Large intestine (tissue), 3 donors: ENCODE data around the gene PEA15. TPM values are rescaled to one million over a fixed set of nuclear protein-coding genes. Genes with fewer than 3 reads are reported as not detected.

Experiments
- DNase-seq, 2 donors: peaks; one replicate each; pipeline versions ENCODE4 v3.0.0 to v3.0.0-alpha.2; 2013
- H3K27ac ChIP-seq: one replicate; pipeline ENCODE4 v1.5.1; 2013; ENCODE audit warnings: low read length
- H3K27me3 ChIP-seq: 2 replicates; pipeline ENCODE4 v1.6.1; 2013; ENCODE audit warnings: low read length; ENCODE audit not compliant: control insufficient read depth, insufficient read depth
- H3K36me3 ChIP-seq: 2 replicates; pipeline ENCODE4 v1.6.1; 2013; ENCODE audit warnings: low read length; ENCODE audit not compliant: control insufficient read depth, insufficient read depth
- H3K4me1 ChIP-seq: one replicate; pipeline ENCODE4 v1.6.1; 2013; ENCODE audit warnings: low read length; ENCODE audit not compliant: control insufficient read depth, insufficient read depth
- H3K4me3 ChIP-seq: one replicate; pipeline ENCODE4 v1.5.1; 2013; ENCODE audit warnings: low read length
- H3K9me3 ChIP-seq: one replicate; pipeline ENCODE4 v1.6.1; 2013; ENCODE audit warnings: mild to moderate bottlenecking, low read depth, low read length, moderate library complexity; ENCODE audit not compliant: control insufficient read depth
- WGBS: methylation state at CpG from one replicate; pipeline ENCODE4 v1.1.5; 2013; ENCODE audit warnings: low lambda C conversion rate; ENCODE audit not compliant: insufficient coverage; 5-methylcytosine and 5-hydroxymethylcytosine counted together
- polyA plus RNA-seq: library from polyadenylated mRNA; unstranded; fragments of 120-200 nt; gene quantifications from one replicate; pipeline ENCODE4 v1.2.1, GENCODE V29; 2013

PEA15 gene
- polyA plus RNA-seq, 1 donor = 74.8 TPM

DNA sequence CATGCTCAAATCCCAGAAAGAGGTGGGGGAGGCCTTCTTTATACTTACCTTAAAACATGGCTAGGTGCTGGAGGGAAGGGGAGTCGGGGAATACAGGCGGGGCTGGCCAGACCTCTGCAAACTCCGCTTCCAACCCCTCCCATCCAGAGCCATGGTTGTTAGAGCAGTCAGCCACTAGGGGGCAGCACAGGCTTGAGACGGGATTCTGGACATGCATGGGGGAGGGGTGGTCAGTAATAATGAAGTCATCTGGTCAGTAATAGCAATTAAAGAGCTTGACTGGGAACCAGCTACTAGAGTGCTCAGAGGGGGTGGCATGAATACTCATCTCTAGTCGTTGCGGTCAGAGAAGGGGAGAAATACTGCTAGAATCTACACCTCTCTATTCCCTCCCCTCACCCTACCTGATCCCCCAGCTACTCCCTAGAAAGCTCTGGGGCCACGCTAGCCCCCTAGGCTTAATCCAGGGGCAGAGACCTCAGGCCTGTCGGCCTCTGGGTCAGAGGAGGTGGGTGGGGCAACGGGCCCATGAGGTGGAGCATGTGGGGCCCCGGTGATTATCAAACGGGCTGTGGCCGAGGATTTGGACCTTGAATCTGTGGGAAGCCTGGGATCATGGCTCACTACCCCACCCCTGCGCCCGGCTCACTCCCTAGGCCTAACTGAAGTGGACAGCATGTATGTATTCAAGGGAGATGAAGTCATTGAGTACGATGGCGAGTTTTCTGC, 11.9 kb upstream of the PEA15 start:
- Histone ChIP-seq H3K27ac (peak overlapping the region; percentile 7), H3K27me3 (no peaks in the 10 kb centered on the region), H3K36me3 (no peaks in the 10 kb centered on the region), H3K4me3 (no peak overlapping the region), H3K9me3 (no peaks in the 10 kb centered on the region), H3K4me1 (peaks cover 11% of the 10 kb centered on the region)
- DNase-seq = peak; percentile 83 to 86
- WGBS = no CpG with 5 or more reads among the region's 16 CpGs

DNA sequence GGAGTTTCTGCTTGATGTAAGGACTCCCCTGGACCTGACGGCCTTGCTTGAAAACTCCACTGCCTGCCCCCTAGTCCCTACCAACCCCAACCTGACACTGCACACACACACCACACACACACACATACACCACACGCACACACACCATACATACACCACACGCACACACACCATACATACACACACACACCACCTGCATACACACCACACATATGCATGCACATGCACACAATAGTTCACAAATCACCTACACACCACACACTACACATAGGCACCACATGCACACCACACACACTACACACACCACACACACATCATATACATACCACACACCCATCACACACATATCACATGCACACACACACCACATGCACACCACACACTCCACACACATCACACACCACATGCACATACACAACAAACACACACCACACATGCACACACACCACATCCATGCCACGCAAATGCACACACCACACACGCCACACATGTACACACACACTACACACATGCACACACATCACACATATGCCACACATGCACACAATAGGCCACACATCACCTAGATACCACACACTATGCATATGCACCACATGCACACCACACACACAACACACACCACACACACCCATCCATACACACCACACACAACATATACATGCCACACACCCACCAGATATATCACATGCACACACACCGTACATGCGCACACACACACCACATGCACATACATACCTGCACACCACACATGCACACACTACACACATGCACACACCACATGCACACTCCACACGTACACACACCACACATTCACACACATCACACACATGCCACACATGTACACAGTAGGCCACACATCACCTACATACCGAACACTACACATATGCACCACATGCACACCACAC, 11.1 kb upstream of the PEA15 start:
- WGBS = no CpG with 5 or more reads among the region's 9 CpGs
- no peak overlapping the region for H3K27ac ChIP-seq
- peaks cover 11% of the 10 kb centered on the region for H3K4me1 ChIP-seq
- no peaks in the 10 kb centered on the region for H3K27me3 ChIP-seq
- no peak for DNase-seq
- no peak overlapping the region for H3K4me3 ChIP-seq
- H3K36me3 ChIP-seq = no peaks in the 10 kb centered on the region
- H3K9me3 ChIP-seq = no peaks in the 10 kb centered on the region

DNA sequence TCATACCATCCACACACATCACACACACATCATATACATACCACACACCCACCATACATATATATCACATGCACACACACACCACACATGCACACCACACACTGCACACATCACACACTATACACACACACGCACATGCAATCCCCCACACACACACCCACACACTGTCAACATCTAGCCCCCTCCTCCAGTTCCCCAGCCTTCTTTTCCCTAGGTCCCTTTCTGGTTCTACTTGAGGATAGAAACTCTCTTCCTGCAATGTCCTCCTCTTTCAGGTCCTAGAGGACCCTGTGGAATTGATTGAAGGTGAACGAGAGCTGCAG, 10.5 kb upstream of the PEA15 start:
- Histone ChIP-seq H3K9me3 (no peaks in the 10 kb centered on the region), H3K4me3 (no peak overlapping the region), H3K4me1 (peaks cover 11% of the 10 kb centered on the region), H3K36me3 (no peaks in the 10 kb centered on the region), H3K27me3 (no peaks in the 10 kb centered on the region), H3K27ac (no peak overlapping the region)
- 100% methylated on average over 1 of the region's 2 CpGs for WGBS
- no peak for DNase-seq

DNA sequence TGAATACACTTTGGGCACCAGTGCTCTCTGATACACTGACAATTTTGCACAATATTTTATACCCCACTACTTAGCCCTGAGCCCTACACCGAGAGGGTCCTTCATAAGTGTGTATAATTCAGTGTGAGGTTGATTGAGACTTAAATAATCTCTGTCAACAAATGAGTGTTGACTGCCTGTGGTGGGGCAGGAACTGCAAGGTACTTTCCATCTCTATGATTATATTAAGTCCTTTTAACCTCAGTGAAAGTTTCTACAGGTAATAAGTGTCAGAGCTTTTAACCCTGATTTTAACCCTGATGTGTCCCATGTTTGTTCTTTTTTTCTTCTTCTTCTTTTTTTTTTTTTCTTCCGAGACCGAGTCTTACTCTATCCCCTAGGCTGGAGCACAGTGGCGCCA, 9.0 kb upstream of the PEA15 start:
- 90% methylated on average over 3 of the region's 4 CpGs for WGBS
- Histone ChIP-seq H3K4me3 (no peak overlapping the region), H3K36me3 (no peaks in the 10 kb centered on the region), H3K27ac (no peak overlapping the region), H3K4me1 (peaks cover 11% of the 10 kb centered on the region), H3K9me3 (no peaks in the 10 kb centered on the region), H3K27me3 (no peaks in the 10 kb centered on the region)
- DNase-seq = no peak

DNA sequence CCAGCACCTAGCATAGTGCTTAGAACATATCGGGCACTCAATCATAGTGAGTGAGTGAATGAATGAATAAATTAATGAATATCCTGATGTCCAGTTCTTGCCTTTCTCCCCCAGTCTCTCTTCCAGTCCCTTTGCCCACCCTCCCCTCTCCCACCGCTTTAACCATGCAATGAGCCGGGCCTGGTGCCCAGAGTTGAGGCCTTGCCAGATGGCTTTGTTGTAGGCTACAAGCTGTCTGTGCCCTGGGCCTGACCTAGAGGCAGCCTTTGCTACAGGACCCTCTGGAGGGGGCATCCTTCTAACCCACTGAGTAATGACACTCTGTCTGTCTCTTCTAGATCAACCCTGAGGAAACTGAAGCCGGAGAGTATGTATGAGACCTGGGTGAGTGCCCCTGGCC, 8.0 kb upstream of the PEA15 start:
- H3K27ac ChIP-seq = no peak overlapping the region
- no CpG with 5 or more reads among the region's 4 CpGs for WGBS
- peaks cover 11% of the 10 kb centered on the region for H3K4me1 ChIP-seq
- H3K27me3 ChIP-seq = no peaks in the 10 kb centered on the region
- no peaks in the 10 kb centered on the region for H3K9me3 ChIP-seq
- DNase-seq = no peak
- H3K36me3 ChIP-seq = no peaks in the 10 kb centered on the region
- no peak overlapping the region for H3K4me3 ChIP-seq

DNA sequence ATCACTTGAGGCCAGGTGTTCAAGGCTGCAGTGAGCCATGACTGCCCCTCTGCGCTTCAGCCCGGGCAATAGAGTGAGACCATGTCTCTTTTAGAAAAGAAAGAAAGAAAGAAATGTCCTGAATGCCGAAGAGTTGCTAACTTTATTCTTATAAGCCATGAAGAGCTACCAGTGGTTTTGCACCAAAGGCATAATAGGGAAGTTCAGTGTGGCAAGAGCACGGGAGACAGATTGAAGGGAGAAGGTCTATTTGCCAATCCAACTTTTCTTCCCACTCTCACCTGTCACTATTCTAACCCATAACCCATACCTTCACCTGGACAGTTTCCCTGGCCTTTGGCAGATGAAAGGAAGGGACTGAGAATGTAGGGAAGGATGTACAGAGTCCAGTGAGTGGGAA, 4.4 kb upstream of the PEA15 start:
- DNase-seq = no peak
- Histone ChIP-seq H3K4me3 (no peak overlapping the region), H3K9me3 (no peaks in the 10 kb centered on the region), H3K27me3 (no peaks in the 10 kb centered on the region), H3K36me3 (no peaks in the 10 kb centered on the region), H3K27ac (no peak overlapping the region), H3K4me1 (peaks cover 4% of the 10 kb centered on the region)
- no CpG with 5 or more reads among the region's 4 CpGs for WGBS

DNA sequence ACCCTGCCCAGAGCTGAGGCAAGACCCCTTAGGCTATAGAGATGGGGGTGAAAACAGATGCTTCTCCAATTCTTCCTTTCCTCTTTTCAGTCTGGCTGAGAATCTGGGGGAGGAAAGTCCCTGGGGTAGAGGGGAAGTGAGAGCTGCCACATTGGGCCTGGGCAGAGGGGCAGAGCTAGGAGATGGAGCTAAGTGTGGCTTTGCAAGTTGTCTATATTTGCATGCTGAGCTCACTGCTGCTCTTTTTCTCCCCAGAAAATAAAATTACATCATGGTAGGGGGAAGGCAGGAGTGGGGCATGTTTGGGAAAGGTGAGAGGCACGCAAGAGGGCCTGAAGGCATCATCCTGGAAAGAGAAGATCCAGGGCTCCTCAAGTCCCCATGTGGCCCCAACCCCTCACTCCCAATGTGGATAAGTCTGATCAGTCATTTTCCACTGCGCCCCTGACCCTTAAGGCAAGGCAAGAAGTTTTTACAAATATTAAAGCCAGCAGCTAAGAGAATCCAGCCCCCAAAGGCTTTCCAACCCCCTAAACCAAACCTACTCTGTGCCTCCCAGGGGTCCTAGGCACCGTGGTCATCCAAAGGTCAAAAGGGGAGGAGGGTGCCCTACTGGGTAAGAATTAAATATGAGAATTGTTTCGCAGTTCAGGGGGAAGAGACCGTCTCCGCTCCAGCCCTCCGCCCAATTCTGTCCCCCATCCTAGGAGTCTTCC, 500 bp upstream of the PEA15 start:
- H3K9me3 ChIP-seq = no peaks in the 10 kb centered on the region
- H3K4me3 ChIP-seq = no peak overlapping the region
- H3K4me1 ChIP-seq = peaks cover 13% of the 10 kb centered on the region
- no peaks in the 10 kb centered on the region for H3K27me3 ChIP-seq
- H3K36me3 ChIP-seq = peaks cover 22% of the 10 kb centered on the region
- no peak for DNase-seq
- H3K27ac ChIP-seq = no peak overlapping the region
- WGBS = no CpG with 5 or more reads among the region's 7 CpGs

DNA sequence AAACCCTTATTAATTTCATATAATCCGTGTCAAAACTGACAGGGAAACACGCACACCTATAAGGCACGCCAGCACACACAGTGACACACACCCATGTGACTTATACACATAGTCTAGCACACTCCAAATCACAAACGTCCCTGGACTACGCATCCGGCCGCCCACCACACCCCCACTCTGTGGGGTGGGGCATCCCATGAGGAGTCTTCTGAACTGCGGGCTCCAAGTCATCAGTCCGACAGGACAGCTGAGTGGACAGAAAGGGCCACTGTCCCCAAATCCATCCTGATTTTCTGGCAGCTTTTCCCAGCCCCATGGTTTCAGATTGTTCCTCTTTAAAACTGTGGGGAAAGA, 829 bp downstream of the PEA15 start:
- Histone ChIP-seq H3K27ac (peak overlapping the region; percentile 75), H3K27me3 (no peaks in the 10 kb centered on the region), H3K4me1 (peaks cover 13% of the 10 kb centered on the region), H3K4me3 (peak overlapping the region; percentile 98), H3K36me3 (peaks cover 34% of the 10 kb centered on the region), H3K9me3 (no peaks in the 10 kb centered on the region)
- WGBS = no CpG with 5 or more reads among the region's 9 CpGs
- peak in 1 of 2 donors; percentile 54 for DNase-seq

DNA sequence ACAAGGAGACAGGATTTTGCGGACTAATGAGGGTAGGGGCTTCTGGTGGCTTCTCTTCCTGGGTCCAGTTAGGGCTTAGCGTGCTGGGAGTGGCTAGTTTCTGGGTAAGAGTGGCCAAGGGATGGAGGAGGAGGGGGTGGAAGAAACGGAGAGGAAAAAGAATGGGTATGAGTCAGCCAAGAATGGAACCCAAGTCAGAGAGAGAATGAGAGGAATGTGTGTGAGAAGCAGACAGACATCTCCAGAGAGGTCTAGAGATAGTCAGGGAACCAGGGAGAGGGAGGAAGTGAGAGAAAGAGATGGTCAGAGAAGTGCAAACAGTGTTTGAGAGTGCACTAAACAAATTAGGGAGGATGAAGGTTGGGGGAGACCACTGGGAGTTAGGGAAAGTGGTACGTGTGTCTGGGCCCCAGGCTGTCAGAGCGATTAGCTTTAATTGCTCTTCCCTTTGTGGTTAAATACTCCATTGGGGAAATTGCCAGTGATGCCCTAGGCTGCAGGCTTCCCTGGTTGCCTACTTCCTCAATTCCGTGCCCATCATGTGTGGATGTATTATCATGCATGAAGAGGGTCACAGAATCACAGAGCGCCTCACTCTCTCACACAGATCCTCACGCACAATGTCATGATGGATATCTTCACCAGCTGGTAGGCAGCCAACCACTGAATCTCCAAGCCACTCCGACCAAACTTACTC, 1.4 kb downstream of the PEA15 start:
- Histone ChIP-seq H3K4me3 (peak overlapping the region; percentile 98), H3K27me3 (no peaks in the 10 kb centered on the region), H3K4me1 (peaks cover 13% of the 10 kb centered on the region), H3K27ac (peak overlapping the region; percentile 75), H3K9me3 (no peaks in the 10 kb centered on the region), H3K36me3 (peaks cover 39% of the 10 kb centered on the region)
- 51% methylated on average over 2 of the region's 9 CpGs for WGBS
- DNase-seq = no peak

DNA sequence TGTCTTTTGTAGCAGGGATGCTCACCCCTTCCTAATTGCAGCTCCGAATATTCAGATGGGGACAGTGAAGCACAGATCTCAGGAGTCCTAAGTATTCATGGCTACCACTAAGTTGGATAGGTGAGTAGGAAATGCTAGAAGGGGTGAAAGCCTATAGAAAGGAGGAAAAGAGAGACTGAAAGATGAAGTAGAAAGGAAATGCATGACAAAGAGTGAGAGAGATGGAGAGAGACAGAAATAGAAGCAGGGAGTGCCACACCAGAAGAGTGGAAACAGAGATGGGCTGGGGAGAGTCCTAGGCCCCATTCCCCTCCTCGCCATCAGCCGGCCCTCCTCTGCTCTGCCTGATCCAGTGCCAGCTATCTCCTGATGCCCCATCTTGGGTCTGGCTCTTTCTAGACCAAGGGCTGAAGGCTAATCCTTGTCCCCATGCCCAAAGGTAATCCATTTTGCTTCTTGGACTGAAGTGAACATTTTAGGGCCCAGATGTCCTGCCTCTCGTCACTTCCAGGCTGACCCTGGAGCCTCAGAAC, 2.0 kb downstream of the PEA15 start:
- no peak overlapping the region for H3K27ac ChIP-seq
- peaks cover 42% of the 10 kb centered on the region for H3K36me3 ChIP-seq
- DNase-seq = no peak
- no CpG with 5 or more reads among the region's 4 CpGs for WGBS
- no peaks in the 10 kb centered on the region for H3K27me3 ChIP-seq
- no peak overlapping the region for H3K4me3 ChIP-seq
- H3K9me3 ChIP-seq = no peaks in the 10 kb centered on the region
- peaks cover 13% of the 10 kb centered on the region for H3K4me1 ChIP-seq
